MM.1S (cell line): ENCODE measurements around the gene APOC3.

Source experiments
- CTCF ChIP-seq: fragments of 300-600 bp; sonication (generic); IDR thresholded peaks from 2 replicates; pipeline ENCODE4 v1.5.1; 2016; ENCODE audit warnings: antibody characterized with exemption, low read length, mixed read lengths
- EZH2 ChIP-seq: fragments of 300-600 bp; sonication (generic); optimal IDR thresholded peaks from 2 replicates; pipeline ENCODE3; 2017; ENCODE audit warnings: low read depth, mild to moderate bottlenecking, antibody characterized with exemption, low read length, mixed read lengths

- TF ChIP-seq CTCF (no peak), EZH2 (no peak)
Measured at GRCh38 chr11:116825854-116826750, 3.6 kb upstream of the APOC3 start.
